Thyroid gland (tissue), 4 donors: ENCODE data around the gene KIF1B. TPM values are rescaled to one million over a fixed set of nuclear protein-coding genes. Genes with fewer than 3 reads are reported as not detected.

Experiments used
- DNase-seq, 2 donors: peaks; one replicate each; pipeline ENCODE4 v3.0.0-alpha.2; 2019
- H3K27ac ChIP-seq, 3 donors: fragments of 200-600 bp; sonication (generic); 1 replicate in 2 of 3; 2 replicates in 1 of 3; pipeline ENCODE4 v1.5.1; 2016 to 2019; ENCODE audit warnings: mild to moderate bottlenecking in 1 of 3, moderate library complexity in 1 of 3
- H3K27me3 ChIP-seq: fragments of 200-600 bp; sonication (generic); one replicate; pipeline ENCODE4 v1.5.1; 2019
- H3K36me3 ChIP-seq, 2 donors: fragments of 200-600 bp; sonication (generic); one replicate each; pipeline ENCODE4 v1.5.1; 2016 to 2019
- H3K4me1 ChIP-seq, 2 donors: fragments of 200-600 bp; sonication (generic); one replicate each; pipeline ENCODE4 v1.5.1; 2017 to 2019
- H3K4me3 ChIP-seq, 3 donors: fragments of 200-600 bp; sonication (generic); replicated peaks in 1 of 3; 1 replicate in 2 of 3; 2 replicates in 1 of 3; pipeline ENCODE4 v1.5.1; 2016; ENCODE audit warnings: mild to moderate bottlenecking in 1 of 3
- H3K9me3 ChIP-seq: fragments of 200-600 bp; sonication (generic); one replicate; pipeline ENCODE4 v1.5.1; 2017
- CTCF ChIP-seq, 6 experiments: fragments of 200-600 bp in 3 of 6; fragments of 450-650 bp in 3 of 6; sonication (generic) in 3 of 6; IDR thresholded peaks; one replicate each; pipeline ENCODE4 v1.5.1; 2016 to 2019; ENCODE audit warnings: antibody characterized with exemption in 6 of 6, mild to moderate bottlenecking in 2 of 6, inconsistent platforms in 1 of 6, moderate library complexity in 1 of 6
- POLR2A ChIP-seq, 2 donors: fragments of 450-650 bp; IDR thresholded peaks; one replicate each; pipeline ENCODE4 v1.6.1; 2017; ENCODE audit warnings: antibody characterized with exemption in 2 of 2, mild to moderate bottlenecking in 2 of 2, moderate library complexity in 1 of 2
- WGBS, 2 donors: methylation state at CpG; one replicate each; pipeline ENCODE4 v1.1.5; 2017; 5-methylcytosine and 5-hydroxymethylcytosine counted together
- intact Hi-C: fragments of 100-400 bp; cut with DNase I; formaldehyde crosslinking; loops from one replicate; pipeline ENCODE4 v1.15.1; 2023
- total RNA-seq, 4 donors: library from RNA; depleted of rRNA; stranded (reverse); fragments of >200 nt; gene quantifications; one replicate each; pipeline ENCODE4 v1.2.3, GENCODE V29; 2016

KIF1B gene
- total RNA-seq, 4 donors from 2014 or later, result 51.7 to 70.5 (median 53.5) TPM

- intact Hi-C loops, result no loop called here
- no peak for TF ChIP-seq POLR2A (IDR thresholded peaks at IDR 0.05)
- TF ChIP-seq CTCF (IDR thresholded peaks at IDR 0.05), result no peak
- DNase-seq, result no peak
- no peak overlapping the region for H3K4me3 ChIP-seq
- WGBS, 2 donors, result 100% methylated on average over 4 of the region's 4 CpGs
- no peaks in the 10 kb centered on the region for H3K27me3 ChIP-seq
- H3K27ac ChIP-seq, result no peak overlapping the region
- H3K36me3 ChIP-seq, result peaks cover 8 to 16% of the 10 kb centered on the region in 2 donors
- H3K4me1 ChIP-seq, result no peaks in the 10 kb centered on the region
- no peaks in the 10 kb centered on the region for H3K9me3 ChIP-seq
These were observed 54.7 kb downstream of the KIF1B start for GRCh38 chr1:10265027-10265426.

- no peaks in the 10 kb centered on the region for H3K27me3 ChIP-seq
- H3K36me3 ChIP-seq, result peaks cover 8 to 10% of the 10 kb centered on the region in 2 donors
- H3K4me3 ChIP-seq, result no peak overlapping the region
- intact Hi-C loops, result no loop called here
- no peaks in the 10 kb centered on the region for H3K9me3 ChIP-seq
- no peak for DNase-seq
- no peak overlapping the region for H3K27ac ChIP-seq
- WGBS, 2 donors, result 95 to 98% methylated on average over 3 of the region's 3 CpGs
- TF ChIP-seq CTCF (IDR thresholded peaks at IDR 0.05) (no peak), POLR2A (IDR thresholded peaks at IDR 0.05) (no peak)
- H3K4me1 ChIP-seq, result no peaks in the 10 kb centered on the region
These were observed 55.5 kb downstream of the KIF1B start for GRCh38 chr1:10265900-10266299.

DNA sequence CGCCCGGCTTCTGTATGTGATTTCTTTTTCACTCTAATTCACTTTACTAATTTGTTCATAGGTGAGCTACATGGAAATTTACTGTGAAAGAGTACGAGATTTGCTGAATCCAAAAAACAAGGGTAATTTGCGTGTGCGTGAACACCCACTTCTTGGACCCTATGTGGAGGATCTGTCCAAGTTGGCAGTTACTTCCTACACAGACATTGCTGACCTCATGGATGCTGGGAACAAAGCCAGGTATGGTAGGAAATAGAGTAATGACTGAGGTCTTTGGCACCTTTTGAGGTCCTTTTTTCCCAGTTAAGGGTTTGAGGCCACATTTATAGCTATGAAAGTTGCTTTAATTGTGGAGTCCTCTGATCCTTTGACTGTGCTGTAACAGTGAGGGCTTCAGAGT lies 56.9 kb downstream of the KIF1B start:
- H3K36me3 ChIP-seq, result peaks cover 2 to 6% of the 10 kb centered on the region in 2 donors

GRCh38 chr1:10267921-10268320 lies 57.6 kb downstream of the KIF1B start:
- Histone ChIP-seq H3K27ac (no peak overlapping the region), H3K36me3 (peaks cover 0 to 5% of the 10 kb centered on the region in 2 donors), H3K4me3 (no peak overlapping the region), H3K9me3 (no peaks in the 10 kb centered on the region), H3K27me3 (no peaks in the 10 kb centered on the region), H3K4me1 (no peaks in the 10 kb centered on the region)
- DNase-seq, result no peak
- TF ChIP-seq POLR2A (IDR thresholded peaks at IDR 0.05) (no peak), CTCF (IDR thresholded peaks at IDR 0.05) (no peak)
- 91 to 92% methylated on average over 5 of the region's 5 CpGs for WGBS, 2 donors
- intact Hi-C loops, result no loop called here

More for the DNA sequence above, 56.9 kb downstream of the KIF1B start:
- Histone ChIP-seq H3K4me3 (no peak overlapping the region), H3K4me1 (no peaks in the 10 kb centered on the region), H3K27me3 (no peaks in the 10 kb centered on the region), H3K9me3 (no peaks in the 10 kb centered on the region), H3K27ac (no peak overlapping the region)
- intact Hi-C loops, result no loop called here
- no peak for TF ChIP-seq CTCF (IDR thresholded peaks at IDR 0.05)
- no peak for TF ChIP-seq POLR2A (IDR thresholded peaks at IDR 0.05)
- no peak for DNase-seq
- 94 to 95% methylated on average over 5 of the region's 5 CpGs for whole genome bisulfite sequencing, 2 donors

DNA sequence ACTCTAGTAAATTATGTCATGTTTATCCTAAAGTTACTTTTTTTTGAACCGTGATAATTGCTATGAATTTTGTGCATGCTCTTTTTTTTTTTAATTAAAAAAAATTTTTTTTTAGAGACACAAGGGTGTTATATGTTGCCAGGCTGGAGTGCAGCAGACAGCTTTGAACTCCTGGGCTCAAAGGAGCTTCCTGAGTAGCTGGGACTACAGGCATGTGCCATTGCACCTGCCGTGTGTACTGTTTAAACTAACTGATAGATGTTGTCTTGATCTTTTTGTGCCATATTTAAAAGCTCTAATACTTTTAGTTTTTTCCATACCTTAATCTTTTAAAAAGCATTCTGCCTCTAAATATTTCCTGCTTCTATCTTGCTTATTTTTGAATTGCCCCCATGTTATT lies 60.7 kb downstream of the KIF1B start:
- no peak for DNase-seq
- H3K4me1 ChIP-seq, result no peaks in the 10 kb centered on the region
- WGBS, 2 donors, result 94 to 97% methylated on average over 2 of the region's 2 CpGs
- no peaks in the 10 kb centered on the region for H3K27me3 ChIP-seq
- H3K4me3 ChIP-seq, result no peak overlapping the region
- H3K27ac ChIP-seq, result no peak overlapping the region
- no peaks in the 10 kb centered on the region for H3K9me3 ChIP-seq
- intact Hi-C loops, result no loop called here
- no peak for TF ChIP-seq POLR2A (IDR thresholded peaks at IDR 0.05)
- TF ChIP-seq CTCF (IDR thresholded peaks at IDR 0.05), result no peak
- peaks cover 0 to 5% of the 10 kb centered on the region in 2 donors for H3K36me3 ChIP-seq
